Common myeloid progenitor, CD34-positive (primary cell): ENCODE data around the gene TNNI2.

Experiments
- CTCF ChIA-PET: fragments of 350-600 bp; sonication (Branson Sonifier 250); formaldehyde crosslinking; loops from one replicate; lab custom pipeline; 2021; ENCODE audit warnings: antibody characterized with exemption; lab: Charles Lee
- POLR2A ChIA-PET: fragments of 350-600 bp; sonication (Branson Sonifier 250); formaldehyde crosslinking; loops from one replicate; lab custom pipeline; 2021; ENCODE audit warnings: antibody characterized with exemption; lab: Charles Lee
- DNase-seq, 3 donors: peaks; one replicate each; pipeline versions ENCODE4 v3.0.0 to v3.0.0-alpha.2; 2013
- H3K27ac ChIP-seq, 2 experiments: 1 replicate in 1 of 2; 2 replicates in 1 of 2; pipeline ENCODE4 v1.7.0; 2013; ENCODE audit warnings: inconsistent platforms in 2 of 2, low read length in 2 of 2, mild to moderate bottlenecking in 2 of 2, low read depth in 1 of 2, moderate library complexity in 1 of 2; ENCODE audit not compliant: severe bottlenecking in 2 of 2, insufficient read depth in 1 of 2, poor library complexity in 1 of 2
- H3K27me3 ChIP-seq, 5 experiments: replicated peaks in 2 of 5; 1 replicate in 3 of 5; 2 replicates in 2 of 5; pipeline versions ENCODE4 v1.6.1 to v1.7.0; 2013; ENCODE audit warnings: low read length in 4 of 5, mild to moderate bottlenecking in 2 of 5, moderate library complexity in 2 of 5, inconsistent platforms in 1 of 5; ENCODE audit not compliant: insufficient read depth in 5 of 5, control insufficient read depth in 4 of 5
- H3K36me3 ChIP-seq, 4 experiments: 1 replicate in 2 of 4; 2 replicates in 2 of 4; pipeline versions ENCODE4 v1.6.1 to v1.7.0; 2013; ENCODE audit warnings: low read length in 3 of 4, control low read depth in 1 of 4, mild to moderate bottlenecking in 1 of 4; ENCODE audit not compliant: control insufficient read depth in 4 of 4, insufficient read depth in 4 of 4
- H3K4me1 ChIP-seq, 4 experiments: 1 replicate in 3 of 4; 2 replicates in 1 of 4; pipeline versions ENCODE4 v1.6.1 to v1.7.1; 2013; ENCODE audit warnings: low read length in 3 of 4, mild to moderate bottlenecking in 3 of 4, control low read depth in 1 of 4, inconsistent platforms in 1 of 4, moderate library complexity in 1 of 4; ENCODE audit not compliant: control insufficient read depth in 4 of 4, insufficient read depth in 4 of 4; ENCODE audit errors: control extremely low read depth in 1 of 4
- H3K4me3 ChIP-seq, 7 experiments: 1 replicate in 4 of 7; 2 replicates in 3 of 7; pipeline versions ENCODE4 v1.5.1 to v1.7.0; 2013; ENCODE audit warnings: mild to moderate bottlenecking in 7 of 7, low read length in 6 of 7, moderate library complexity in 6 of 7, inconsistent platforms in 2 of 7, low read depth in 2 of 7, control low read depth in 1 of 7; ENCODE audit not compliant: insufficient read depth in 4 of 7, control insufficient read depth in 1 of 7; ENCODE audit errors: extremely low read depth in 1 of 7
- H3K9me3 ChIP-seq, 5 experiments: 1 replicate in 4 of 5; 2 replicates in 1 of 5; pipeline versions ENCODE4 v1.6.1 to v1.7.1; 2013; ENCODE audit warnings: low read length in 4 of 5, mild to moderate bottlenecking in 2 of 5, inconsistent platforms in 1 of 5, low read depth in 1 of 5, moderate library complexity in 1 of 5; ENCODE audit not compliant: control insufficient read depth in 4 of 5, insufficient read depth in 2 of 5; ENCODE audit errors: control extremely low read depth in 1 of 5
- WGBS: methylation state at CpG from one replicate; pipeline ENCODE4 v1.1.5; 2013; ENCODE audit not compliant: insufficient coverage; 5-methylcytosine and 5-hydroxymethylcytosine counted together

The TNNI2 gene

DNA sequence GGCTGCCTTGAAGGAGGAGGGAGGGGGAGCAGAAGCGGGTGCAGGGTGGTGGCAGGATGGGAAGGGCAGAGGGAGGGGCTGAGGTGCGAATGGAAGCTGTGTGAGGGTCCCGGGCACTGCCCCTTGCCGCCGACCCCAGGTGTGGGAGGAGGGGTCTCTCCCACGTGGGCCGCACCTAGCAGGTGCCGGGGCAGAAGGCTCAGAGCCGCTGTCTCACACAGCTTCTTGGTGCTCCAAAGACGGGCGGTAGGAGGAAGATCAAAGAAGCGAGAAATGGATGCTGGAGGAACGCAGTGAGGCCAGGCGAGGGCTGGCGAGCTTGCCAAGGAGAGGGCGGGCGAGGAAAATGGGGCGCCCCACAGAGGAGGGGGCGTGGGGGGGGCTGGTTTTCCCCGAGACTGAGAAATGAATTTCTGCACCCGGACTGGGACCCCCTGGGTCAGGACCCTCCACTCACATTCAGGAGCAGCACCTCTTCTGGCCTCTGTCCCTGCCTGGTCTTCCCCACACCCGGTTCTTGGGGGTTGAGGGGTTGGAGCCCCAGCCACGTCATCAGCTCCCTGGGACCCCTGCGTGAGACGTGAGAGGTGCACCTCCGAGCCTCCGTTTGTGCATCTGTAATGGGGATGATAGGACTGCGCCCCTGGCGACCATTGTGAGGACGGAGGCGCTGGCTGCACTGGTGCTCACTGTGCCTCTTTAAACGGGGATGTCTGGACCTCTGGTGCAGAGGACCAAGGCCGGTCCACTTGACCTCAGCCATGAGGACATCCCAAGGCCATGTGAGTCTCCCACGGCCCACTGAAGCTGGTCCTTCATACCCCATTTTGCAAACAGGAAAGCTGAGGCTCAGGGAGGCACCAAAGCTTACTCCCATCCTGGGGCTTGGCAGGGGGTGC is 30.9 kb downstream of the TNNI2 start:
- Histone ChIP-seq H3K36me3 (peaks cover 0 to 11% (median 4%) of the 10 kb centered on the region in 4 experiments), H3K27me3 (no peaks in the 10 kb centered on the region)

DNA sequence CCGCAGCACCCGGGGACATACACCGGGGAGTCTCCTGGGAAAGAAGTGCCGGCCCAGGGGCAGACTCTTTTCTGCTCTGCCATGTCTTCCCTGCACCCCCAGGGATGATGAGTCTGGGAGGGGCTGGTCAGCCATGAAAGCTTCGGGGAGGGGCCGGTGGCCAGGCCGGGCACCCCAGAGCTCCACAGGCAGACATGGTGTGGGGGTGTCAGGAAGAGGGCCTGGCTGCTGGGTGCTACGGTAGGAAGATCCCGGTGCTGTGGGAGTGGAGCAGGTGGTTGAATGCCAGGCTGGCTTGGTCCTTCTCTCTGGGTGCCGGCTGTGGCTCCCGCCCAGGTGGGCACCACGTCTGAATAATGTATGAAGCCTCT is 31.5 kb downstream of the TNNI2 start:
- Histone ChIP-seq H3K4me1 (peaks cover 0 to 7% (median 4%) of the 10 kb centered on the region in 4 experiments), H3K4me3 (no peak overlapping the region), H3K27ac (no peak overlapping the region), H3K36me3 (peaks cover 0 to 9% (median 3%) of the 10 kb centered on the region in 4 experiments), H3K27me3 (no peaks in the 10 kb centered on the region), H3K9me3 (no peaks in the 10 kb centered on the region)
- WGBS = 89% methylated on average over 11 of the region's 12 CpGs
- CTCF ChIA-PET = interaction anchor here (0.6 kb wide), 1 partner anchor 288 kb away, joined by 3 read pairs; no protein-coding TSS in a partner anchor
- no peak for DNase-seq
- POLR2A ChIA-PET = no interaction called here

More for the DNA sequence above, 30.9 kb downstream of the TNNI2 start:
- POLR2A ChIA-PET = interaction anchor here (0.7 kb wide), 1 partner anchor 123 kb away, joined by 3 read pairs; no protein-coding TSS in a partner anchor
- no peak for DNase-seq
- Histone ChIP-seq H3K27ac (no peak overlapping the region), H3K4me3 (no peak overlapping the region), H3K9me3 (no peaks in the 10 kb centered on the region), H3K4me1 (peaks cover 0 to 12% (median 6%) of the 10 kb centered on the region in 4 experiments)
- 95% methylated on average over 31 of the region's 34 CpGs for WGBS
- CTCF ChIA-PET = interaction anchor here (0.6 to 0.8 kb wide), 2 partner anchors 19 to 289 kb away, joined by 3 read pairs; no protein-coding TSS in a partner anchor

DNA sequence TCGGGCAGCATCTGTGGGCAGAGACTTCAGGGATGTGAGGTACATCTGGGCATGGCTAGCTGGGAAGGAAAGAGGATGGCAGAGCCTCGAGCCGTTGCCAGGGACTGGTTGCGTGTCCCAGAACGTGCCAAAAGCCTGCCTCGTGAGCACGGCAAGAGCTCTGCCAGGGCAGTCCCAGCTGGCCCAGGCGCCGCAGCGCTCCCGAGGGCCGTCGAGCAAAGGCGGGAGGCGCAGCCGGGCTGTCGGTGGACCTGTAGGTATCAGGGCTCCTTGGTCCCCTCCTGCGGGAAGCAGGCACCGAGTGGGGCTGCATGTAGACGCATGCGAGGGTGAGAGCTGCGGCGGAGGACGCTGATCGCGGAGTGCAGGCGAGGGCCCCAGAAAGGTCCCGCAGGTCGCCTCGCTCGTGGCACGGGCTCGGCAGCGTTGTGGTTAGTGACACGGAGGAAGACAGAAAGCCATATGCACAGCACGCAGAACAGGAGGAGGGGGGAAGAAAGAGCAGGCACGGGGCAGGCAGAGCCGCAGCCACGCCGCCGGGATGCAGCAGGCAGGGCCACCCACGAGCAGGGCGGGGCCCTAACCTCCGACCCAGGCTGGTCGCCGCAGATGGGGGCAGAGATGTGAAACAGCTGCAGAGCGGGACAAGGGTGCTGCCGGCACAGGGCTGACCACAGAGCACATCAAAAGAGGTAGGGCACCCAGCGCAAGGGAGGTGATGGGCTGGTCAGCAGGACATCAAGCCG is 32.1 kb downstream of the TNNI2 start:
- H3K27ac ChIP-seq = no peak overlapping the region
- H3K27me3 ChIP-seq = no peaks in the 10 kb centered on the region
- no peaks in the 10 kb centered on the region for H3K9me3 ChIP-seq
- H3K36me3 ChIP-seq = peaks cover 0 to 4% (median 2%) of the 10 kb centered on the region in 4 experiments
- no peak overlapping the region for H3K4me3 ChIP-seq
- 93% methylated on average over 49 of the region's 50 CpGs for WGBS
- peaks cover 0 to 10% (median 7%) of the 10 kb centered on the region in 4 experiments for H3K4me1 ChIP-seq
- DNase-seq = peak in 1 of 3 donors; percentile 27
- POLR2A ChIA-PET = no interaction called here
- CTCF ChIA-PET = no interaction called here

DNA sequence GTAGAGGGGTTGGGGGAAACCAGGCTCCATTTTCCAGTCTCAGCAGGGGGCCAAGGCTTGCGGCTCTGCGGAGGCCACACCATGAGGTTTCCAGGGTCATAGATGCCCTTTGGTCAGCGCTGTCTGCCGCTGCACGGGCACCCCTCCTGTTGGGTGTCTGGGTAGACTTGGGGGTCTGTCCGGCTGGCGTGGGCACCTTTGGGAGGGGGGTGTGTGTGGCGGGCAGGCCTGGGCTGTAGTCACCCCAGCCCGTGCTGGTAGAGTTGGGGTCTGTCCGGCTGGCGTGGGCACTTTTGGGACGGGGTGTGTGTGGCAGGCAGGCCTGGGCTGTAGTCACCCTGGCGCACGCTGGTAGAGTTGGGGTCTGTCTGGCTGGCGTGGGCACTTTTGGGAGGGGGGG is 32.8 kb downstream of the TNNI2 start:
- Histone ChIP-seq H3K27ac (no peak overlapping the region), H3K36me3 (peaks cover 0 to 4% (median 0%) of the 10 kb centered on the region in 4 experiments), H3K4me1 (peaks cover 0 to 17% (median 13%) of the 10 kb centered on the region in 4 experiments), H3K9me3 (no peaks in the 10 kb centered on the region), H3K4me3 (no peak overlapping the region), H3K27me3 (no peaks in the 10 kb centered on the region)
- 100% methylated on average over 4 of the region's 15 CpGs for WGBS
- ChIA-PET POLR2A (no interaction called here), CTCF (no interaction called here)
- no peak for DNase-seq

DNA sequence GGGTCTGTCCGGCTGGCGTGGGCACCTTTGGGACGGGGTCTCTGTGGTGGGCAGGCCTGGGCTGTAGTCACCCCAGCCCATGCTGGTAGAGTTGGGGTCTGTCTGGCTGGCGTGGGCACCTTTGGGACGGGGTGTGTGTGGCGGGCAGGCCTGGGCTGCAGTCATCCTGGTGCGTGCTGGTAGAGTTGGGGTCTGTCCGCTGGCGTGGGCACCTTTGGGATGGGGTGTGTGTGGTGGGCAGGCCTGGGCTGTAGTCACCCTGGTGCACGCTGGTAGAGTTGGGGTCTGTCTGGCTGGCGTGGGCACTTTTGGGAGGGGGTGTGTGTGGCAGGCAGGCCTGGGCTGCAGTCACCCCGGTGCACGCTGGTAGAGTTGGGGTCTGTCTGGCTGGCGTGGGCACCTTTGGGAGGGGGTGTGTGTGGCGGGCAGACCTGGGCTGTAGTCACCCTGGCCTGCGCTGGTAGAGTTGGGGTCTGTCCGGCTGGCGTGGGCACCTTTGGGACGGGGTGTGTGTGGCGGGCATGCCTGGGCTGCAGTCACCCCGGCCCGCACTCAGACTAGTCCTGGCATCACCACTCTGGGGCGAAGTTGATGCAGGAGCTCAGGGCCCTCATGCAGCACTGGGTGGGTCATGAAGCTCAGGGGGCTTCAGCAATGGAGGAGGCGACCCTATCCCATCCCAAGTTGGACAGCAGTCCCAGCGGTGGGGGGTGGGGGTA is 33.6 kb downstream of the TNNI2 start:
- no peaks in the 10 kb centered on the region for H3K36me3 ChIP-seq
- H3K9me3 ChIP-seq = no peaks in the 10 kb centered on the region
- no peak overlapping the region for H3K27ac ChIP-seq
- H3K4me1 ChIP-seq = peaks cover 0 to 24% (median 19%) of the 10 kb centered on the region in 4 experiments
- 87% methylated on average over 18 of the region's 25 CpGs for WGBS
- ChIA-PET CTCF (no interaction called here), POLR2A (no interaction called here)
- H3K27me3 ChIP-seq = no peaks in the 10 kb centered on the region
- no peak overlapping the region for H3K4me3 ChIP-seq
- DNase-seq = no peak

DNA sequence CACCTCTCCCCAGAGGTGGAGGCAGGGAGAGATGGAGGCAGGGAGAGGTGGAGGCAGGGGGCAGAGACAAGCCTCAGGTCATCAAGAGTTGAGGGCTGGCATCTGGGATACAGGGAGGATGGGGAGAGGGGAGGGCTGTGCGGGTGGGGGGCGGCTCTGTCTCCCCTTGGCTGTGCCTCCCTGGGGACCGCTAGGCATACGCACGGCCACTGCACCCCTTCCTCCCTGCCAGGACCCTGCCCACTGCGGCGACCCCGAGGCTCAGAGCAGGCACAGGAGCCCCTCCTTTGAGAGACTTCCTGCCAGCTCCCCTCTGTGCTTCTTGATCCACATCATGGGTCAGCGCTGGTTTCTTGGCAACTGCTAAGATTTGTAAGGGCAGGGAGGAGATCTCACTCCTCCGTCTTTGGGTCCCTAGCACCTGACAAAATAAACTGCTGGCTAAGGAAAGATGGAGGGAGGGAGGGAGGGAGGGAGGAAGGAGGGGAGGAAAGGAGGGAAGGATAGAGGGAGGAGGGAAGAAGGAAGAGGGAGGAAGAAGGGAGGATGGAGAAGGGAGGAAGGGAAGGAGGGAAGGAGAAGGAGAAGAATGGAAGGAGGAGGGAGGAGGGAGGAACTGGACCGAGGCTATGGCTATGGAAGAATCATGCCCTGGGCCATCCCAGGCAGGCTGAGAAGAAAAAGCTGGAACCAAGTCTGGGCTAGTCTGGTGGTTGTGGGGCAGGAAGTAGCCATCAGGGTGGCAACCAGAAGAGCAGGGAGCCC is 34.4 kb downstream of the TNNI2 start:
- H3K4me1 ChIP-seq = peaks cover 0 to 32% (median 24%) of the 10 kb centered on the region in 4 experiments
- no peak for DNase-seq
- ChIA-PET CTCF (no interaction called here), POLR2A (no interaction called here)
- no peak overlapping the region for H3K27ac ChIP-seq
- no peaks in the 10 kb centered on the region for H3K36me3 ChIP-seq
- no peaks in the 10 kb centered on the region for H3K9me3 ChIP-seq
- no peaks in the 10 kb centered on the region for H3K27me3 ChIP-seq
- H3K4me3 ChIP-seq = no peak overlapping the region
- 58% methylated on average over 9 of the region's 11 CpGs for WGBS
